HepG2 (cell line): ENCODE results near the gene RCOR1. TPM values are rescaled to one million over a fixed set of nuclear protein-coding genes. Genes with fewer than 3 reads are reported as not detected.

Experiments
- CENPT ChIP-seq: sonication (generic); formaldehyde crosslinking; IDR thresholded peaks from 2 replicates; pipeline ENCODE4 v1.8.0; 2022; ENCODE audit warnings: low read depth, mild to moderate bottlenecking, moderate library complexity, missing genetic modification reagents
- CHCHD3 ChIP-seq: sonication (generic); formaldehyde crosslinking; IDR thresholded peaks from 2 replicates; pipeline ENCODE4 v1.8.0; 2022; ENCODE audit warnings: mild to moderate bottlenecking, missing genetic modification reagents, moderate library complexity
- FOXM1 ChIP-seq: sonication (generic); formaldehyde crosslinking; IDR thresholded peaks from 2 replicates; pipeline ENCODE4 v1.5.0; 2020; ENCODE audit warnings: missing genetic modification reagents
- GABPB1 ChIP-seq: IDR thresholded peaks from 2 replicates; pipeline ENCODE4 v1.6.1; 2016; ENCODE audit warnings: mild to moderate bottlenecking, missing genetic modification reagents, moderate library complexity, missing compliant biosample characterization
- GATAD1 ChIP-seq: IDR thresholded peaks from 2 replicates; pipeline ENCODE4 v1.6.1; 2016; ENCODE audit warnings: missing genetic modification reagents, missing compliant biosample characterization
- HMG20A ChIP-seq: IDR thresholded peaks from 2 replicates; pipeline ENCODE4 v1.6.1; 2016; ENCODE audit warnings: borderline replicate concordance
- KDM2A ChIP-seq: sonication (generic); formaldehyde crosslinking; IDR thresholded peaks from 2 replicates; pipeline ENCODE4 v1.4.0; 2020; ENCODE audit warnings: low read depth, missing genetic modification reagents, borderline replicate concordance
- KLF9 ChIP-seq: IDR thresholded peaks from 2 replicates; pipeline ENCODE4 v1.6.1; 2016; ENCODE audit warnings: low read depth
- NFIC ChIP-seq: IDR thresholded peaks from 2 replicates; pipeline ENCODE4 v1.6.1; 2012; ENCODE audit warnings: mild to moderate bottlenecking, low read length, inconsistent platforms
- PAWR ChIP-seq: sonication (generic); formaldehyde crosslinking; IDR thresholded peaks from 2 replicates; pipeline ENCODE4 v1.4.0; 2020; ENCODE audit warnings: missing genetic modification reagents, mild to moderate bottlenecking, borderline replicate concordance
- PCBP1 ChIP-seq: fragments of 200-400 bp; formaldehyde crosslinking; IDR thresholded peaks from 2 replicates; pipeline ENCODE4 v1.6.1; 2017; ENCODE audit warnings: mild to moderate bottlenecking, low read depth, low read length, borderline replicate concordance
- PHF8 ChIP-seq: sonication (generic); formaldehyde crosslinking; IDR thresholded peaks from 2 replicates; pipeline ENCODE4 v1.5.0; 2020; ENCODE audit warnings: missing genetic modification reagents
- SOX13 ChIP-seq, 3 experiments: fragments of 450-650 bp in 1 of 3; sonication (generic) in 1 of 3; formaldehyde crosslinking in 1 of 3; IDR thresholded peaks in 2 of 3; conservative IDR thresholded peaks in 1 of 3; 2 replicates each; pipeline versions ENCODE4 v1.5.0 to v1.6.1; 2016 to 2020; ENCODE audit warnings: antibody characterized with exemption in 1 of 3, mild to moderate bottlenecking in 1 of 3, missing compliant biosample characterization in 1 of 3, missing genetic modification reagents in 1 of 3, moderate library complexity in 1 of 3
- TOE1 ChIP-seq: sonication (generic); formaldehyde crosslinking; IDR thresholded peaks from 2 replicates; pipeline ENCODE4 v1.4.0; 2020; ENCODE audit warnings: mild to moderate bottlenecking, missing genetic modification reagents
- ZKSCAN8 ChIP-seq: IDR thresholded peaks from 2 replicates; pipeline ENCODE4 v1.6.1; 2016; ENCODE audit warnings: borderline replicate concordance, missing genetic modification reagents, missing compliant biosample characterization
- ZNF629 ChIP-seq: sonication (generic); formaldehyde crosslinking; conservative IDR thresholded peaks from 2 replicates; pipeline ENCODE4 v1.5.0; 2020; ENCODE audit warnings: missing genetic modification reagents
- ZNF788 ChIP-seq: sonication (generic); formaldehyde crosslinking; IDR thresholded peaks from 2 replicates; pipeline ENCODE4 v1.5.0; 2020; ENCODE audit warnings: mild to moderate bottlenecking, missing genetic modification reagents, borderline replicate concordance
- polyA plus RNA-seq, 8 experiments: library from polyadenylated mRNA; depleted of rRNA in 3 of 8; stranded (reverse) in 7 of 8; unstranded in 1 of 8; fragments of >200 nt; fragmentation: Illumina TruSeq in 4 of 8; extraction: Trizol in 4 of 8; gene quantifications; 2 replicates each; pipeline versions ENCODE4 v1.2.1 to v1.2.3, GENCODE V29; 2011 to 2016; ENCODE audit warnings: low read depth in 4 of 8, missing spikeins in 1 of 8, mixed read lengths in 1 of 8; ENCODE audit not compliant: insufficient read depth in 1 of 8
- total RNA-seq, 5 experiments: library from RNA; depleted of rRNA; stranded (reverse); fragments of >200 nt; fragmentation: Illumina TruSeq; extraction: Trizol; gene quantifications; 2 replicates each; pipeline ENCODE4 v1.2.3, GENCODE V29; 2016; ENCODE audit warnings: low read depth in 1 of 5
- TF ChIP-seq, protein P1 (sequence below): sonication (generic); formaldehyde crosslinking; IDR thresholded peaks from 2 replicates; pipeline ENCODE4 v1.4.0; 2020; ENCODE audit warnings: missing genetic modification reagents
- TF ChIP-seq, protein P2 (sequence below): sonication (generic); formaldehyde crosslinking; IDR thresholded peaks from 2 replicates; pipeline ENCODE4 v1.5.0; 2020; ENCODE audit warnings: mild to moderate bottlenecking, missing genetic modification reagents, moderate library complexity
- TF ChIP-seq, protein P3 (sequence below): sonication (generic); formaldehyde crosslinking; IDR thresholded peaks from 2 replicates; pipeline ENCODE4 v1.4.0; 2020; ENCODE audit warnings: low read depth, missing genetic modification reagents
- TF ChIP-seq, protein P4 (sequence below): sonication (generic); formaldehyde crosslinking; IDR thresholded peaks from 2 replicates; pipeline ENCODE4 v1.5.1; 2020; ENCODE audit warnings: missing genetic modification reagents, mild to moderate bottlenecking, borderline replicate concordance

RCOR1 gene
- total and polyA plus RNA-seq, 2 of the 13 experiments (the other 11 are each of a cell fraction or from before 2014, with no cell fraction given): 10.2 to 11.1 TPM

DNA sequence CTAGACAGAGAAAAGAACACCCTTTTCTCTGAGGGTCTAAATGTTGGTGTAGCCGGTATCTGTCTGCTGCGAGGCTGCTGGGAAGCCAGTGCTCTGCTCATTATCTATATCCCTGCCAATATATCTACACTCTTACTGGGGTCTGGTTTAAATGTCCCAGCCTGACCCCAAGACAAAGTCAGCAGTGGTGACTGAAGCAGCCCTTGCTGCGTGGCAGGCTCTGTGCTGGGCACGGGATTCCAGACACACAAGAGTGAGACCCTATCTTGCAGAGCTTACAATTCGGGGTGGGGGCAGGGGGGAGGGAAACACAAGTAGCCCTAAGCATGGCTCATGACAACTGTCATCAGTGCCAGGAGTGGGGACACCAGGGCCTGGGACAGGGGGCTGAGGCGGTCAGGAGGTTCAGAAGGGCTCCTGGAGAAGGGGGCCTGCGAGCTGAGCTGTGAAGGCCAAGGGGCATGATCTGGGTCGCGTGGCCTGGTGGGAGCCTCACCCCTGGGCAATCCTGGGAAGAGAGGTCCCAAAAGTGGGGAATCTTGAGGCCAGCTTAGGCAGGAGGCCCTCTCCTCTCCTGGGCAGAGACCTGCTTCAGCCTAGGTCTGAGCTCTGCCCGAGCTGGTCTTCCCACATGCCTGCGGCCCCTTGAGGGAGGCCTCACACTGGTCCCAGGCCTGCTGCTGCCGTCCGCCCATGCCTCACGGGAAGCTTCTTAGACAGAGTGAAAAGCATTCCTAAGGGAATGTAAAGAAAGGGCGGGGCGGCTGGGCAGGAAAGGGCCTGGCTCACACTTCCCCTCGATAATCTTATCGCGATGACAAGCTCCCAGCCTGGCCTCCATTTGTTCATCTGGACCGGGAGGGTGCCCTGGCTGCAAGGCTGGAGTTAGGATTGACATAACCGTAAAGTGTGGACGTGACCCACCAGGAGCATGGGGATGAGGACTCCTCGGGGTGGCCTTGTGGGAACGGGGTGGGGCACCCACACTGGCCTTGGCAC lies 7.3 kb upstream of the RCOR1 start (continued):
- TF ChIP-seq SOX13 (IDR thresholded peaks at IDR 0.05): no peak
- no peak for TF ChIP-seq SOX13 (CRISPR knock-in tag; conservative IDR thresholded peaks at IDR 0.05 in 1 of 2, IDR thresholded peaks at IDR 0.05 in 1 of 2)
- no peak for TF ChIP-seq ZKSCAN8
- no peak for TF ChIP-seq GATAD1
- TF ChIP-seq PCBP1: no peak
- no peak for TF ChIP-seq CHCHD3
- TF ChIP-seq, protein P1, sequence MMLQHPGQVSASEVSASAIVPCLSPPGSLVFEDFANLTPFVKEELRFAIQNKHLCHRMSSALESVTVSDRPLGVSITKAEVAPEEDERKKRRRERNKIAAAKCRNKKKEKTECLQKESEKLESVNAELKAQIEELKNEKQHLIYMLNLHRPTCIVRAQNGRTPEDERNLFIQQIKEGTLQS (CRISPR knock-in tag): no peak
- TF ChIP-seq, protein P2, sequence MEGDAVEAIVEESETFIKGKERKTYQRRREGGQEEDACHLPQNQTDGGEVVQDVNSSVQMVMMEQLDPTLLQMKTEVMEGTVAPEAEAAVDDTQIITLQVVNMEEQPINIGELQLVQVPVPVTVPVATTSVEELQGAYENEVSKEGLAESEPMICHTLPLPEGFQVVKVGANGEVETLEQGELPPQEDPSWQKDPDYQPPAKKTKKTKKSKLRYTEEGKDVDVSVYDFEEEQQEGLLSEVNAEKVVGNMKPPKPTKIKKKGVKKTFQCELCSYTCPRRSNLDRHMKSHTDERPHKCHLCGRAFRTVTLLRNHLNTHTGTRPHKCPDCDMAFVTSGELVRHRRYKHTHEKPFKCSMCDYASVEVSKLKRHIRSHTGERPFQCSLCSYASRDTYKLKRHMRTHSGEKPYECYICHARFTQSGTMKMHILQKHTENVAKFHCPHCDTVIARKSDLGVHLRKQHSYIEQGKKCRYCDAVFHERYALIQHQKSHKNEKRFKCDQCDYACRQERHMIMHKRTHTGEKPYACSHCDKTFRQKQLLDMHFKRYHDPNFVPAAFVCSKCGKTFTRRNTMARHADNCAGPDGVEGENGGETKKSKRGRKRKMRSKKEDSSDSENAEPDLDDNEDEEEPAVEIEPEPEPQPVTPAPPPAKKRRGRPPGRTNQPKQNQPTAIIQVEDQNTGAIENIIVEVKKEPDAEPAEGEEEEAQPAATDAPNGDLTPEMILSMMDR (CRISPR knock-in tag): no peak
- TF ChIP-seq KLF9 (CRISPR knock-in tag): no peak
- TF ChIP-seq PAWR (CRISPR knock-in tag): no peak
- no peak for TF ChIP-seq FOXM1 (CRISPR knock-in tag)
- no peak for TF ChIP-seq NFIC
- TF ChIP-seq, protein P3, sequence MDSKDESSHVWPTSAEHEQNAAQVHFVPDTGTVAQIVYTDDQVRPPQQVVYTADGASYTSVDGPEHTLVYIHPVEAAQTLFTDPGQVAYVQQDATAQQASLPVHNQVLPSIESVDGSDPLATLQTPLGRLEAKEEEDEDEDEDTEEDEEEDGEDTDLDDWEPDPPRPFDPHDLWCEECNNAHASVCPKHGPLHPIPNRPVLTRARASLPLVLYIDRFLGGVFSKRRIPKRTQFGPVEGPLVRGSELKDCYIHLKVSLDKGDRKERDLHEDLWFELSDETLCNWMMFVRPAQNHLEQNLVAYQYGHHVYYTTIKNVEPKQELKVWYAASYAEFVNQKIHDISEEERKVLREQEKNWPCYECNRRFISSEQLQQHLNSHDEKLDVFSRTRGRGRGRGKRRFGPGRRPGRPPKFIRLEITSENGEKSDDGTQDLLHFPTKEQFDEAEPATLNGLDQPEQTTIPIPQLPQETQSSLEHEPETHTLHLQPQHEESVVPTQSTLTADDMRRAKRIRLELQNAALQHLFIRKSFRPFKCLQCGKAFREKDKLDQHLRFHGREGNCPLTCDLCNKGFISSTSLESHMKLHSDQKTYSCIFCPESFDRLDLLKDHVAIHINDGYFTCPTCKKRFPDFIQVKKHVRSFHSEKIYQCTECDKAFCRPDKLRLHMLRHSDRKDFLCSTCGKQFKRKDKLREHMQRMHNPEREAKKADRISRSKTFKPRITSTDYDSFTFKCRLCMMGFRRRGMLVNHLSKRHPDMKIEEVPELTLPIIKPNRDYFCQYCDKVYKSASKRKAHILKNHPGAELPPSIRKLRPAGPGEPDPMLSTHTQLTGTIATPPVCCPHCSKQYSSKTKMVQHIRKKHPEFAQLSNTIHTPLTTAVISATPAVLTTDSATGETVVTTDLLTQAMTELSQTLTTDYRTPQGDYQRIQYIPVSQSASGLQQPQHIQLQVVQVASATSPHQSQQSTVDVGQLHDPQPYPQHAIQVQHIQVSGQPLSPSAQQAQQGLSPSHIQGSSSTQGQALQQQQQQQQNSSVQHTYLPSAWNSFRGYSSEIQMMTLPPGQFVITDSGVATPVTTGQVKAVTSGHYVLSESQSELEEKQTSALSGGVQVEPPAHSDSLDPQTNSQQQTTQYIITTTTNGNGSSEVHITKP (CRISPR knock-in tag): no peak
- TF ChIP-seq GABPB1: no peak
- TF ChIP-seq ZNF629: no peak
- TF ChIP-seq CENPT: no peak
- TF ChIP-seq, protein P4, sequence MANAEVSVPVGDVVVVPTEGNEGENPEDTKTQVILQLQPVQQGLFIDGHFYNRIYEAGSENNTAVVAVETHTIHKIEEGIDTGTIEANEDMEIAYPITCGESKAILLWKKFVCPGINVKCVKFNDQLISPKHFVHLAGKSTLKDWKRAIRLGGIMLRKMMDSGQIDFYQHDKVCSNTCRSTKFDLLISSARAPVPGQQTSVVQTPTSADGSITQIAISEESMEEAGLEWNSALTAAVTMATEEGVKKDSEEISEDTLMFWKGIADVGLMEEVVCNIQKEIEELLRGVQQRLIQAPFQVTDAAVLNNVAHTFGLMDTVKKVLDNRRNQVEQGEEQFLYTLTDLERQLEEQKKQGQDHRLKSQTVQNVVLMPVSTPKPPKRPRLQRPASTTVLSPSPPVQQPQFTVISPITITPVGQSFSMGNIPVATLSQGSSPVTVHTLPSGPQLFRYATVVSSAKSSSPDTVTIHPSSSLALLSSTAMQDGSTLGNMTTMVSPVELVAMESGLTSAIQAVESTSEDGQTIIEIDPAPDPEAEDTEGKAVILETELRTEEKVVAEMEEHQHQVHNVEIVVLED: no peak
- peak; percentile 36; the same call in 1 of the 2 replicates for TF ChIP-seq PHF8 (CRISPR knock-in tag)
- TF ChIP-seq TOE1: no peak
- TF ChIP-seq KDM2A: no peak
- no peak for TF ChIP-seq HMG20A (CRISPR knock-in tag)
- no peak for TF ChIP-seq ZNF788 (CRISPR knock-in tag)
